ENCODE data around the gene TAS2R14. TPM values are rescaled to one million over a fixed set of nuclear protein-coding genes. Genes with fewer than 3 reads are reported as not detected.

The TAS2R14 gene
- total RNA-seq, 1 experiment from 2014 or later = 1.3 TPM

DNA sequence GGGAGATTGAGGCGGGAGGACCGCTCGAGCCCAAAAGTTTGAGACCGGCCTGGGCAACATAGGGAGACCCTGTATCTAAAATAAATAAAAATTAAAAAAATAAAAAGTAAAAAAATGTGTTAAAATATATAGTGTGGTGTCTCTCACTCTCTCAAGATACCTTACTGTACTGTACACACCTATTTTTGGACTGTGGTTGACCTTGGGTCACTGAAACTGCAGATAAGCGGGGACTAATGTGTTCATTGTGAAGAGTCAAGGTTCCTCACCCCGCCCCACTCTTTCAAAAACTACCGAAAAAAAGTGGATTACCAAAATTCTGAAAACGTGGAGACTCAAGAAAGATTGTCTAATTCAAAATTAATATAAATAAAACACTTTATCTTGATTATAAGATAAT is 28.7 kb downstream of the TAS2R14 start (continued):
- TF ChIP-seq AFF4 (CRISPR knock-in tag; IDR thresholded peaks at IDR 0.05; ENCODE audit: borderline replicate concordance) (no peak), OVOL2 (CRISPR knock-in tag; IDR thresholded peaks at IDR 0.05; ENCODE audit: borderline replicate concordance) (no peak), GRHL2 (CRISPR knock-in tag; IDR thresholded peaks at IDR 0.05; ENCODE audit: insufficient replicate concordance, severe bottlenecking) (no peak), IRF2 (CRISPR knock-in tag; IDR thresholded peaks at IDR 0.05; ENCODE audit: borderline replicate concordance, low read depth) (no peak), ZNF138 (CRISPR knock-in tag; conservative IDR thresholded peaks at IDR 0.05) (no peak), SP1 (CRISPR knock-in tag; conservative IDR thresholded peaks at IDR 0.05) (no peak)

DNA sequence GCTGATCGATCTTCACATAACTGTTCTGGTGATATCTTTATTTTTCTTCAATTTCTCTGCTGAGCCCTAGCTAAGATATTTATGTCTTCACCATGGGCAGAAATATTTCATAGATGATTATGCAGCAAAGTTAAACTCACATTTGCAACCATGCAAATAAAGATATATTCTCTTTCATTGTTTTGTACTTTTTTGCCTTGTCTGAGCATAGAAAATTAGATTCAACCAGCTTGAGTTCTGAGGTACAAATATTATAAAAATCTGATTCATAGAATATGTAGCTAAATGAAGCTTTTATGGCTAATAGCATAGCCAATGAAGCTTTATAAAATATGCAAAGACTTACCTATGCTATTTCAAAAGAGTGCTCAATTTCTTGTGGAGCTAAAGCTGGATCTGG is 29.6 kb downstream of the TAS2R14 start, which contains the start of gene TAS2R13:
TSS of gene TAS2R13 (minus strand) at position 101 of the 400 bp plus-strand sequence. CDS start 264 bp downstream, outside the sequence.
- Mint-ChIP-seq H3K27me3 (ENCODE audit: low read depth) (no peaks in the 10 kb centered on the region), H3K4me3 (no peak within 1 kb of the TSS), H3K36me3 (peaks cover 9% of the 10 kb centered on the region), H3K27ac (no peak within 1 kb of the TSS), H3K4me1 (peaks cover 9% of the 10 kb centered on the region), H3K9me3 (peaks cover 13% of the 10 kb centered on the region)
- DNase-seq (ENCODE audit: low spot score) (no peak), ATAC-seq (no peak)
- ChIA-PET CTCF (interaction anchor here (0.6 kb wide), 1 partner anchor 321 kb away, joined by 3 read pairs; no protein-coding TSS in a partner anchor), POLR2A (no interaction called here)
- TF ChIP-seq ZSCAN18 (CRISPR knock-in tag; IDR thresholded peaks at IDR 0.05) (no peak), ZNF317 (CRISPR knock-in tag; IDR thresholded peaks at IDR 0.05; ENCODE audit: borderline replicate concordance, low read depth) (no peak), TEAD4 (CRISPR knock-in tag; IDR thresholded peaks at IDR 0.05) (no peak)

GRCh38 chr12:10904686-10905085 is 34.4 kb downstream of the TAS2R14 start:
- no peak overlapping the region for H3K27ac Mint-ChIP-seq
- H3K4me3 Mint-ChIP-seq = no peak overlapping the region
- DNase-seq (ENCODE audit: low spot score) (no peak), ATAC-seq (no peak)
- no peaks in the 10 kb centered on the region for H3K27me3 Mint-ChIP-seq (ENCODE audit: low read depth)
- CTCF ChIA-PET = no interaction called here
- POLR2A ChIA-PET = no interaction called here
- peaks cover 21% of the 10 kb centered on the region for H3K36me3 Mint-ChIP-seq
- peaks cover 31% of the 10 kb centered on the region for H3K9me3 Mint-ChIP-seq
- H3K4me1 Mint-ChIP-seq = no peaks in the 10 kb centered on the region
- no peak for TF ChIP-seq TEAD1 (CRISPR knock-in tag; IDR thresholded peaks at IDR 0.05)
- TF ChIP-seq, protein P1, sequence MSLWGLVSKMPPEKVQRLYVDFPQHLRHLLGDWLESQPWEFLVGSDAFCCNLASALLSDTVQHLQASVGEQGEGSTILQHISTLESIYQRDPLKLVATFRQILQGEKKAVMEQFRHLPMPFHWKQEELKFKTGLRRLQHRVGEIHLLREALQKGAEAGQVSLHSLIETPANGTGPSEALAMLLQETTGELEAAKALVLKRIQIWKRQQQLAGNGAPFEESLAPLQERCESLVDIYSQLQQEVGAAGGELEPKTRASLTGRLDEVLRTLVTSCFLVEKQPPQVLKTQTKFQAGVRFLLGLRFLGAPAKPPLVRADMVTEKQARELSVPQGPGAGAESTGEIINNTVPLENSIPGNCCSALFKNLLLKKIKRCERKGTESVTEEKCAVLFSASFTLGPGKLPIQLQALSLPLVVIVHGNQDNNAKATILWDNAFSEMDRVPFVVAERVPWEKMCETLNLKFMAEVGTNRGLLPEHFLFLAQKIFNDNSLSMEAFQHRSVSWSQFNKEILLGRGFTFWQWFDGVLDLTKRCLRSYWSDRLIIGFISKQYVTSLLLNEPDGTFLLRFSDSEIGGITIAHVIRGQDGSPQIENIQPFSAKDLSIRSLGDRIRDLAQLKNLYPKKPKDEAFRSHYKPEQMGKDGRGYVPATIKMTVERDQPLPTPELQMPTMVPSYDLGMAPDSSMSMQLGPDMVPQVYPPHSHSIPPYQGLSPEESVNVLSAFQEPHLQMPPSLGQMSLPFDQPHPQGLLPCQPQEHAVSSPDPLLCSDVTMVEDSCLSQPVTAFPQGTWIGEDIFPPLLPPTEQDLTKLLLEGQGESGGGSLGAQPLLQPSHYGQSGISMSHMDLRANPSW (CRISPR knock-in tag; conservative IDR thresholded peaks at IDR 0.05; ENCODE audit: low read depth) = no peak
- no peak for TF ChIP-seq NFATC4 (CRISPR knock-in tag; IDR thresholded peaks at IDR 0.05)
- no peak for TF ChIP-seq ELF4 (CRISPR knock-in tag; IDR thresholded peaks at IDR 0.05; ENCODE audit: low read depth)
- TF ChIP-seq HMGXB4 (CRISPR knock-in tag; IDR thresholded peaks at IDR 0.05) = no peak
- no peak for TF ChIP-seq ZNF281 (CRISPR knock-in tag; IDR thresholded peaks at IDR 0.05)
- TF ChIP-seq EMX1 (CRISPR knock-in tag; IDR thresholded peaks at IDR 0.05) = no peak
- TF ChIP-seq ATF1 (CRISPR knock-in tag; IDR thresholded peaks at IDR 0.05) = no peak
- TF ChIP-seq GRHL2 (CRISPR knock-in tag; IDR thresholded peaks at IDR 0.05; ENCODE audit: insufficient replicate concordance, severe bottlenecking) = no peak
- TF ChIP-seq AR (CRISPR knock-in tag; IDR thresholded peaks at IDR 0.05) = no peak

Measured in WTC11 (cell line).